HCT116 (cell line): Measurements from ENCODE around the gene SIAH2. TPM values are rescaled to one million over a fixed set of nuclear protein-coding genes. Genes with fewer than 3 reads are reported as not detected.

Experiments used
- ATAC-seq: fragments of 200-7000 bp; cut with Tn5 transposase; 2 replicates; pipeline ENCODE4 v1.9.1; 2020; ENCODE audit warnings: mild to moderate bottlenecking, moderate library complexity
- BruUV-seq: library from RNA; stranded (reverse); fragments of 400-500 nt; replicated peaks from 2 replicates; lab custom pipeline; 2021; lab: Mats Ljungman, UMichigan
- CTCF ChIA-PET: fragments of 300-600 bp; sonication (Branson Sonifier 250); formaldehyde crosslinking; loops from one replicate; lab custom pipeline; 2021; ENCODE audit warnings: antibody characterized with exemption; lab: Charles Lee
- POLR2A ChIA-PET: fragments of 300-600, 350-600 bp; sonication (Branson Sonifier 250); formaldehyde crosslinking; loops from one replicate; lab custom pipeline; 2021; ENCODE audit warnings: antibody characterized with exemption; lab: Charles Lee
- RAD21 ChIA-PET, 2 experiments: fragments of 300-600 bp; sonication (Branson Sonifier 250); formaldehyde crosslinking; loops; one replicate each; lab custom pipeline; 2023; ENCODE audit warnings: low total read pairs in 2 of 2; ENCODE audit not compliant: uncharacterized antibody in 2 of 2, unreplicated experiment in 2 of 2, low non-redundant PET in 1 of 2; lab: Charles Lee
- DNase-seq: peaks from one replicate; pipeline ENCODE4 v3.0.0-alpha.2; 2010; ENCODE audit warnings: low read depth, low spot score
- H2AFZ ChIP-seq: fragments of 200-600 bp; shearing (Covaris generic), sonication (generic); 2 replicates; pipeline ENCODE4 v1.6.1; 2017; ENCODE audit warnings: low read depth, mixed run types, mixed read lengths, antibody characterized with exemption, low read length; ENCODE audit not compliant: poor library complexity, severe bottlenecking
- H3K27ac ChIP-seq: 2 replicates; pipeline ENCODE4 v1.5.1; 2012; ENCODE audit warnings: low read depth, low read length
- H3K27me3 ChIP-seq: fragments of 200-600 bp; sonication (generic); 2 replicates; pipeline ENCODE4 v1.6.1; 2016; ENCODE audit warnings: mixed run types, low read length, mixed read lengths; ENCODE audit not compliant: insufficient read depth
- H3K36me3 ChIP-seq, 2 experiments: fragments of 200-500 bp in 1 of 2; fragments of 200-600 bp in 1 of 2; sonication (Bioruptor generic) in 1 of 2; sonication (generic) in 1 of 2; 2 replicates each; pipeline versions ENCODE4 v1.5.1 to v1.6.1; 2014 to 2016; ENCODE audit warnings: low read length in 2 of 2, inconsistent platforms in 1 of 2, mixed read lengths in 1 of 2, mixed run types in 1 of 2; ENCODE audit not compliant: insufficient read depth in 2 of 2, control insufficient read depth in 1 of 2
- H3K4me1 ChIP-seq, 2 experiments: fragments of 200-600 bp in 1 of 2; sonication (generic) in 1 of 2; 2 replicates each; pipeline versions ENCODE4 v1.5.1 to v1.6.1; 2012 to 2017; ENCODE audit warnings: low read length in 2 of 2, inconsistent platforms in 1 of 2, mild to moderate bottlenecking in 1 of 2, mixed read lengths in 1 of 2, mixed run types in 1 of 2, moderate library complexity in 1 of 2; ENCODE audit not compliant: insufficient read depth in 2 of 2, control insufficient read depth in 1 of 2
- H3K4me2 ChIP-seq: fragments of 200-600 bp; sonication (generic); 2 replicates; pipeline ENCODE4 v1.6.1; 2017; ENCODE audit warnings: mixed run types, low read length, mixed read lengths
- H3K4me3 ChIP-seq, 2 experiments: fragments of 200-600 bp in 1 of 2; sonication (generic) in 1 of 2; replicated peaks in 1 of 2; 2 replicates each; pipeline ENCODE4 v1.5.1; 2011 to 2016; ENCODE audit warnings: low read length in 2 of 2, control low read depth in 1 of 2, low read depth in 1 of 2, mild to moderate bottlenecking in 1 of 2, mixed read lengths in 1 of 2, mixed run types in 1 of 2
- H3K79me2 ChIP-seq: fragments of 200-600 bp; sonication (generic); 2 replicates; pipeline ENCODE4 v1.6.1; 2017; ENCODE audit warnings: mild to moderate bottlenecking, mixed run types, low read length, moderate library complexity, mixed read lengths; ENCODE audit not compliant: insufficient read depth
- H3K9ac ChIP-seq: fragments of 200-600 bp; sonication (generic); 2 replicates; pipeline ENCODE4 v1.6.1; 2016; ENCODE audit warnings: low read length, mixed read lengths
- H3K9me2 ChIP-seq: fragments of 200-600 bp; sonication (generic), shearing (Covaris generic); 2 replicates; pipeline ENCODE4 v1.6.1; 2017; ENCODE audit warnings: mixed run types, mild to moderate bottlenecking, moderate library complexity; ENCODE audit not compliant: insufficient read depth
- H3K9me3 ChIP-seq, 2 experiments: fragments of 200-500 bp in 1 of 2; fragments of 200-600 bp in 1 of 2; sonication (Bioruptor generic) in 1 of 2; sonication (generic) in 1 of 2; 2 replicates each; pipeline ENCODE4 v1.6.1; 2014 to 2017; ENCODE audit warnings: low read length in 2 of 2, mixed read lengths in 2 of 2, inconsistent platforms in 1 of 2, low read depth in 1 of 2, mild to moderate bottlenecking in 1 of 2, mixed run types in 1 of 2, moderate library complexity in 1 of 2; ENCODE audit not compliant: control insufficient read depth in 1 of 2, insufficient read depth in 1 of 2
- H4K20me1 ChIP-seq: fragments of 200-600 bp; sonication (generic), shearing (Covaris generic); 2 replicates; pipeline ENCODE4 v1.6.1; 2017; ENCODE audit warnings: mixed run types, mild to moderate bottlenecking, moderate library complexity; ENCODE audit not compliant: insufficient read depth
- CBX3 ChIP-seq: IDR thresholded peaks from 2 replicates; pipeline ENCODE4 v1.6.1; 2012; ENCODE audit warnings: low read depth
- EZH2 ChIP-seq: fragments of 200-600 bp; sonication (generic); IDR thresholded peaks from 2 replicates; pipeline ENCODE4 v1.6.1; 2017; ENCODE audit warnings: antibody characterized with exemption, mixed run types
- JUND ChIP-seq: IDR thresholded peaks from 2 replicates; pipeline ENCODE4 v1.6.1; 2012
- POLR2A ChIP-seq: IDR thresholded peaks from 2 replicates; pipeline ENCODE4 v1.7.0; 2011; ENCODE audit warnings: borderline replicate concordance; ENCODE audit not compliant: insufficient read depth, insufficient read length; ENCODE audit errors: extremely low read depth
- RAD21 ChIP-seq: IDR thresholded peaks from 2 replicates; pipeline ENCODE4 v1.6.1; 2012; ENCODE audit warnings: low read depth, mild to moderate bottlenecking
- SIN3A ChIP-seq: IDR thresholded peaks from 2 replicates; pipeline ENCODE4 v1.6.1; 2012; ENCODE audit warnings: low read depth
- YY1 ChIP-seq: IDR thresholded peaks from 2 replicates; pipeline ENCODE4 v1.6.1; 2011; ENCODE audit warnings: low read length, low read depth, moderate library complexity, mild to moderate bottlenecking; ENCODE audit not compliant: insufficient replicate concordance; ENCODE audit errors: extremely low read depth
- ZFX ChIP-seq: fragments of 450-650 bp; IDR thresholded peaks from 2 replicates; pipeline ENCODE4 v1.6.1; 2017
- intact Hi-C: fragments of 100-400 bp; cut with micrococcal nuclease; formaldehyde crosslinking; loops from 2 replicates; pipeline ENCODE4 v1.10.0; 2022
- total RNA-seq: library from RNA; stranded (reverse); gene quantifications from one replicate; pipeline ENCODE4 v1.2.1, GENCODE V29; 2021; ENCODE audit not compliant: unreplicated experiment
- TF ChIP-seq, protein P1 (sequence below), 3 experiments: fragments of 200-600 bp in 1 of 3; sonication (generic) in 1 of 3; IDR thresholded peaks in 2 of 3; conservative IDR thresholded peaks in 1 of 3; 2 replicates each; pipeline ENCODE4 v1.5.1; 2012 to 2017; ENCODE audit warnings: low read depth in 2 of 3, low read length in 2 of 3, antibody characterized with exemption in 1 of 3, borderline replicate concordance in 1 of 3, control low read depth in 1 of 3, mild to moderate bottlenecking in 1 of 3, mixed read lengths in 1 of 3, mixed run types in 1 of 3, moderate library complexity in 1 of 3; ENCODE audit not compliant: insufficient read depth in 1 of 3
- TF ChIP-seq, protein P2 (sequence below): IDR thresholded peaks from 2 replicates; pipeline ENCODE4 v1.6.1; 2012
- TF ChIP-seq, protein P3 (sequence below): IDR thresholded peaks from 2 replicates; pipeline ENCODE4 v1.6.1; 2012; ENCODE audit warnings: low read depth

The SIAH2 gene
- total RNA-seq, 1 experiment from 2014 or later: 39.9 TPM

DNA sequence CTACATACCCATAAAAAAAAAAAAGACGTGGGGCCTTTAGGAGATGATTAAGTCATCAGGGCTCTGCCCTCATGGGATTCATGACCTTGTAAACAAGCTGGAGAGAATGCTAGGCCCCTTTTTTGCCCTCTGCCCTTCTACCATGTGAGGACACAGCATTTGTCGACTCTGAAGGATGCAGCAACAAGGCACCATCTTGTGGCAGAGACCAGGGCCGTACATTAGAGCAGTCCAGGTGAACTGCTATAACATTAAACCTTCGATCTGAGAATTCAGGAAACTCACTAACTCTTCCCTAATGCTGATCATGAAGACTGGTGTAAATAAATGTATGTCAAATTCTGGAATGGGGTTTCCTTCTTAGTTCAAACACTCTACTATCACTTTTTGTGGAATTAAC lies 30.7 kb upstream of the SIAH2 start:
- Histone ChIP-seq H3K9me2 (no peaks in the 10 kb centered on the region), H4K20me1 (no peaks in the 10 kb centered on the region), H3K4me2 (no peak overlapping the region), H3K36me3 (no peaks in the 10 kb centered on the region), H2AFZ (no peak overlapping the region), H3K4me1 (no peaks in the 10 kb centered on the region), H3K9ac (no peak overlapping the region), H3K4me3 (no peak overlapping the region), H3K27ac (no peak overlapping the region), H3K27me3 (no peaks in the 10 kb centered on the region), H3K9me3 (no peaks in the 10 kb centered on the region), H3K79me2 (no peaks in the 10 kb centered on the region)
- TF ChIP-seq POLR2A (no peak), JUND (no peak), SIN3A (no peak), CBX3 (no peak), YY1 (no peak), EZH2 (no peak), ZFX (no peak), RAD21 (no peak)
- TF ChIP-seq, protein P1, sequence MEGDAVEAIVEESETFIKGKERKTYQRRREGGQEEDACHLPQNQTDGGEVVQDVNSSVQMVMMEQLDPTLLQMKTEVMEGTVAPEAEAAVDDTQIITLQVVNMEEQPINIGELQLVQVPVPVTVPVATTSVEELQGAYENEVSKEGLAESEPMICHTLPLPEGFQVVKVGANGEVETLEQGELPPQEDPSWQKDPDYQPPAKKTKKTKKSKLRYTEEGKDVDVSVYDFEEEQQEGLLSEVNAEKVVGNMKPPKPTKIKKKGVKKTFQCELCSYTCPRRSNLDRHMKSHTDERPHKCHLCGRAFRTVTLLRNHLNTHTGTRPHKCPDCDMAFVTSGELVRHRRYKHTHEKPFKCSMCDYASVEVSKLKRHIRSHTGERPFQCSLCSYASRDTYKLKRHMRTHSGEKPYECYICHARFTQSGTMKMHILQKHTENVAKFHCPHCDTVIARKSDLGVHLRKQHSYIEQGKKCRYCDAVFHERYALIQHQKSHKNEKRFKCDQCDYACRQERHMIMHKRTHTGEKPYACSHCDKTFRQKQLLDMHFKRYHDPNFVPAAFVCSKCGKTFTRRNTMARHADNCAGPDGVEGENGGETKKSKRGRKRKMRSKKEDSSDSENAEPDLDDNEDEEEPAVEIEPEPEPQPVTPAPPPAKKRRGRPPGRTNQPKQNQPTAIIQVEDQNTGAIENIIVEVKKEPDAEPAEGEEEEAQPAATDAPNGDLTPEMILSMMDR (IDR thresholded peaks at IDR 0.05 in 2 of 3, conservative IDR thresholded peaks at IDR 0.05 in 1 of 3; ENCODE audit: borderline replicate concordance in 1 of 3, insufficient read depth in 1 of 3, low read depth in 2 of 3, low read length in 2 of 3): no peak
- TF ChIP-seq, protein P2, sequence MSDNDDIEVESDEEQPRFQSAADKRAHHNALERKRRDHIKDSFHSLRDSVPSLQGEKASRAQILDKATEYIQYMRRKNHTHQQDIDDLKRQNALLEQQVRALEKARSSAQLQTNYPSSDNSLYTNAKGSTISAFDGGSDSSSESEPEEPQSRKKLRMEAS: no peak
- TF ChIP-seq, protein P3, sequence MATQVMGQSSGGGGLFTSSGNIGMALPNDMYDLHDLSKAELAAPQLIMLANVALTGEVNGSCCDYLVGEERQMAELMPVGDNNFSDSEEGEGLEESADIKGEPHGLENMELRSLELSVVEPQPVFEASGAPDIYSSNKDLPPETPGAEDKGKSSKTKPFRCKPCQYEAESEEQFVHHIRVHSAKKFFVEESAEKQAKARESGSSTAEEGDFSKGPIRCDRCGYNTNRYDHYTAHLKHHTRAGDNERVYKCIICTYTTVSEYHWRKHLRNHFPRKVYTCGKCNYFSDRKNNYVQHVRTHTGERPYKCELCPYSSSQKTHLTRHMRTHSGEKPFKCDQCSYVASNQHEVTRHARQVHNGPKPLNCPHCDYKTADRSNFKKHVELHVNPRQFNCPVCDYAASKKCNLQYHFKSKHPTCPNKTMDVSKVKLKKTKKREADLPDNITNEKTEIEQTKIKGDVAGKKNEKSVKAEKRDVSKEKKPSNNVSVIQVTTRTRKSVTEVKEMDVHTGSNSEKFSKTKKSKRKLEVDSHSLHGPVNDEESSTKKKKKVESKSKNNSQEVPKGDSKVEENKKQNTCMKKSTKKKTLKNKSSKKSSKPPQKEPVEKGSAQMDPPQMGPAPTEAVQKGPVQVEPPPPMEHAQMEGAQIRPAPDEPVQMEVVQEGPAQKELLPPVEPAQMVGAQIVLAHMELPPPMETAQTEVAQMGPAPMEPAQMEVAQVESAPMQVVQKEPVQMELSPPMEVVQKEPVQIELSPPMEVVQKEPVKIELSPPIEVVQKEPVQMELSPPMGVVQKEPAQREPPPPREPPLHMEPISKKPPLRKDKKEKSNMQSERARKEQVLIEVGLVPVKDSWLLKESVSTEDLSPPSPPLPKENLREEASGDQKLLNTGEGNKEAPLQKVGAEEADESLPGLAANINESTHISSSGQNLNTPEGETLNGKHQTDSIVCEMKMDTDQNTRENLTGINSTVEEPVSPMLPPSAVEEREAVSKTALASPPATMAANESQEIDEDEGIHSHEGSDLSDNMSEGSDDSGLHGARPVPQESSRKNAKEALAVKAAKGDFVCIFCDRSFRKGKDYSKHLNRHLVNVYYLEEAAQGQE: no peak
- DNase-seq (no peak), ATAC-seq (no peak)
- ChIA-PET POLR2A (no interaction called here), RAD21 (no interaction called here), CTCF (no interaction called here)
- intact Hi-C loops: no loop called here
- no TSS peak for BruUV-seq
